A673 (cell line): ENCODE measurements around the gene TENM4.

Experiments
- CTCF ChIP-seq: fragments of 300-800, 200-600 bp; sonication (generic); conservative IDR thresholded peaks from 2 replicates; pipeline ENCODE4 v1.5.1; 2017; ENCODE audit warnings: low read depth, mild to moderate bottlenecking, antibody characterized with exemption, low read length, moderate library complexity, mixed read lengths
- EZH2 ChIP-seq: fragments of 200-600 bp; sonication (generic); IDR thresholded peaks from 2 replicates; pipeline ENCODE4 v1.6.1; 2017; ENCODE audit warnings: borderline replicate concordance, low read depth, mild to moderate bottlenecking, mixed read lengths, antibody characterized with exemption, low read length; ENCODE audit not compliant: poor library complexity, severe bottlenecking

GRCh38 chr11:78725200-78725599 lies 715.6 kb downstream of the TENM4 start:
- TF ChIP-seq CTCF (no peak), EZH2 (no peak)
